K562 (cell line): ENCODE results near the gene ERBB4.

Experiments used
- FIP1L1 ChIP-seq: fragments of 200-400 bp; formaldehyde crosslinking; IDR thresholded peaks from 2 replicates; pipeline ENCODE4 v1.6.1; 2018; ENCODE audit warnings: mild to moderate bottlenecking, low read depth, low read length; ENCODE audit not compliant: poor library complexity, severe bottlenecking
- FOXJ3 ChIP-seq: sonication (generic); formaldehyde crosslinking; IDR thresholded peaks from 2 replicates; pipeline ENCODE4 v1.4.0; 2020; ENCODE audit warnings: mild to moderate bottlenecking, missing genetic modification reagents
- HMGXB4 ChIP-seq: sonication (generic); formaldehyde crosslinking; IDR thresholded peaks from 2 replicates; pipeline ENCODE4 v1.8.1; 2023; ENCODE audit warnings: mild to moderate bottlenecking, missing genetic modification reagents
- MEF2A ChIP-seq: IDR thresholded peaks from 2 replicates; pipeline ENCODE4 v1.6.1; 2011; ENCODE audit warnings: low read depth, mild to moderate bottlenecking, low read length, moderate library complexity; ENCODE audit not compliant: control insufficient read depth
- NEUROD1 ChIP-seq: fragments of 150-350 bp; IDR thresholded peaks from 2 replicates; pipeline ENCODE4 v1.6.1; 2014; ENCODE audit warnings: borderline replicate concordance, low read length, low read depth; ENCODE audit not compliant: partially characterized antibody
- NR2F6 ChIP-seq: fragments of 450-650 bp; formaldehyde crosslinking; IDR thresholded peaks from 2 replicates; pipeline ENCODE4 v1.4.0; 2020; ENCODE audit warnings: mild to moderate bottlenecking
- PCBP2 ChIP-seq: fragments of 200-400 bp; formaldehyde crosslinking; IDR thresholded peaks from 2 replicates; pipeline ENCODE4 v1.6.1; 2018; ENCODE audit warnings: low read length, low read depth, mild to moderate bottlenecking, moderate library complexity; ENCODE audit not compliant: poor library complexity, severe bottlenecking
- POLR2AphosphoS5 ChIP-seq: IDR thresholded peaks from 2 replicates; pipeline ENCODE4 v1.6.1; 2011; ENCODE audit warnings: mild to moderate bottlenecking, low read depth, low read length, moderate library complexity; ENCODE audit not compliant: control insufficient read depth, insufficient read depth
- RBM22 ChIP-seq: fragments of 200-400 bp; formaldehyde crosslinking; IDR thresholded peaks from 2 replicates; pipeline ENCODE4 v1.6.1; 2018; ENCODE audit warnings: low read length, low read depth; ENCODE audit not compliant: poor library complexity, severe bottlenecking
- REST ChIP-seq, 2 experiments: fragments of 450-650 bp; formaldehyde crosslinking in 1 of 2; IDR thresholded peaks; 2 replicates each; pipeline versions ENCODE4 v1.4.0 to v1.6.1; 2014 to 2020; ENCODE audit warnings: mild to moderate bottlenecking in 2 of 2, borderline replicate concordance in 1 of 2, low read depth in 1 of 2
- SREBF1 ChIP-seq: fragments of 150-350 bp; IDR thresholded peaks from 2 replicates; pipeline ENCODE4 v1.6.1; 2014; ENCODE audit warnings: antibody characterized with exemption, low read depth, low read length, borderline replicate concordance
- TFE3 ChIP-seq: fragments of 450-650 bp; formaldehyde crosslinking; IDR thresholded peaks from 2 replicates; pipeline ENCODE4 v1.4.0; 2020; ENCODE audit warnings: mild to moderate bottlenecking, mixed read lengths
- ZNF778 ChIP-seq: fragments of 450-650 bp; formaldehyde crosslinking; IDR thresholded peaks from 2 replicates; pipeline ENCODE4 v1.4.0; 2020; ENCODE audit warnings: mild to moderate bottlenecking, moderate library complexity

- TF ChIP-seq NEUROD1 = no peak
- no peak for TF ChIP-seq FOXJ3 (CRISPR knock-in tag)
- no peak for TF ChIP-seq SREBF1
- no peak for TF ChIP-seq REST (IDR thresholded peaks at IDR 0.05; ENCODE audit: borderline replicate concordance)
- TF ChIP-seq REST (CRISPR knock-in tag; IDR thresholded peaks at IDR 0.05; ENCODE audit: low read depth) = no peak
- TF ChIP-seq MEF2A = no peak
- no peak for TF ChIP-seq POLR2AphosphoS5
- no peak for TF ChIP-seq FIP1L1
- TF ChIP-seq PCBP2 = no peak
- TF ChIP-seq TFE3 = no peak
- TF ChIP-seq NR2F6 = no peak
- TF ChIP-seq RBM22 = no peak
- TF ChIP-seq ZNF778 = no peak
- no peak for TF ChIP-seq HMGXB4 (CRISPR knock-in tag)
These were observed 177.3 kb downstream of the ERBB4 start for GRCh38 chr2:212361174-212361756.
